Measurements from ENCODE around the gene PTK6. TPM values are rescaled to one million over a fixed set of nuclear protein-coding genes. Genes with fewer than 3 reads are reported as not detected.

The PTK6 gene
- total RNA-seq, 2 experiments from 2014 or later = 0.13 to 2.0 TPM

GRCh38 chr20:63502671-63503172, 34.5 kb downstream of the PTK6 start:
- peaks cover 14% of the 10 kb centered on the region for H3K4me1 ChIP-seq (ENCODE audit: insufficient read depth, low read length, poor library complexity, severe bottlenecking)
- no peak overlapping the region for H2AFZ ChIP-seq (ENCODE audit: low read length)
- peak overlapping the region; percentile 49; the same call in 1 of the 2 replicates for H3K4me2 ChIP-seq (ENCODE audit: low read length)
- BruUV-seq (replicated peaks) = no TSS peak
- no peaks in the 10 kb centered on the region for H3K9me2 ChIP-seq (ENCODE audit: insufficient read depth, low read length)
- TF ChIP-seq, protein P1, sequence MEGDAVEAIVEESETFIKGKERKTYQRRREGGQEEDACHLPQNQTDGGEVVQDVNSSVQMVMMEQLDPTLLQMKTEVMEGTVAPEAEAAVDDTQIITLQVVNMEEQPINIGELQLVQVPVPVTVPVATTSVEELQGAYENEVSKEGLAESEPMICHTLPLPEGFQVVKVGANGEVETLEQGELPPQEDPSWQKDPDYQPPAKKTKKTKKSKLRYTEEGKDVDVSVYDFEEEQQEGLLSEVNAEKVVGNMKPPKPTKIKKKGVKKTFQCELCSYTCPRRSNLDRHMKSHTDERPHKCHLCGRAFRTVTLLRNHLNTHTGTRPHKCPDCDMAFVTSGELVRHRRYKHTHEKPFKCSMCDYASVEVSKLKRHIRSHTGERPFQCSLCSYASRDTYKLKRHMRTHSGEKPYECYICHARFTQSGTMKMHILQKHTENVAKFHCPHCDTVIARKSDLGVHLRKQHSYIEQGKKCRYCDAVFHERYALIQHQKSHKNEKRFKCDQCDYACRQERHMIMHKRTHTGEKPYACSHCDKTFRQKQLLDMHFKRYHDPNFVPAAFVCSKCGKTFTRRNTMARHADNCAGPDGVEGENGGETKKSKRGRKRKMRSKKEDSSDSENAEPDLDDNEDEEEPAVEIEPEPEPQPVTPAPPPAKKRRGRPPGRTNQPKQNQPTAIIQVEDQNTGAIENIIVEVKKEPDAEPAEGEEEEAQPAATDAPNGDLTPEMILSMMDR (conservative IDR thresholded peaks at IDR 0.05; ENCODE audit: low read length) = no peak
- TF ChIP-seq EZH2phosphoT487 (IDR thresholded peaks at IDR 0.05; ENCODE audit: borderline replicate concordance, low read depth, low read length) = no peak
- POLR2A ChIA-PET = interaction anchor here (0.5 kb wide), 1 partner anchor 378 kb away, joined by 6 read pairs; no protein-coding TSS in a partner anchor
- intact Hi-C loops (cut with micrococcal nuclease; ENCODE audit: unreplicated experiment) = no loop called here
- no peaks in the 10 kb centered on the region for H4K20me1 ChIP-seq (ENCODE audit: insufficient read depth, low read length)
- no peaks in the 10 kb centered on the region for H3K36me3 ChIP-seq (ENCODE audit: insufficient read depth, low read length)
- no peaks in the 10 kb centered on the region for H3K9me3 ChIP-seq (ENCODE audit: low read length)
- no peaks in the 10 kb centered on the region for H3K79me2 ChIP-seq (ENCODE audit: insufficient read depth, low read depth, low read length)
- H3K27ac ChIP-seq (ENCODE audit: low read depth, low read length, poor library complexity, severe bottlenecking) = no peak overlapping the region
- CTCF ChIA-PET (ENCODE audit: unreplicated experiment) = no interaction called here
- DNase-seq (ENCODE audit: low spot score) = no peak
- no peak overlapping the region for H3K4me3 ChIP-seq (ENCODE audit: low read depth, low read length, poor library complexity, severe bottlenecking)

GRCh38 chr20:63501818-63502670, 35.1 kb downstream of the PTK6 start:
- Histone ChIP-seq H2AFZ (ENCODE audit: low read length) (peak overlapping the region; percentile 11; the same call in 1 of the 2 replicates), H3K4me1 (ENCODE audit: insufficient read depth, low read length, poor library complexity, severe bottlenecking) (peaks cover 14% of the 10 kb centered on the region), H3K9me3 (ENCODE audit: low read length) (no peaks in the 10 kb centered on the region), H3K4me2 (ENCODE audit: low read length) (peak overlapping the region; percentile 49), H3K27ac (ENCODE audit: low read depth, low read length, poor library complexity, severe bottlenecking) (no peak overlapping the region), H3K79me2 (ENCODE audit: insufficient read depth, low read depth, low read length) (no peaks in the 10 kb centered on the region), H3K4me3 (ENCODE audit: low read depth, low read length, poor library complexity, severe bottlenecking) (peak overlapping the region; percentile 37), H4K20me1 (ENCODE audit: insufficient read depth, low read length) (no peaks in the 10 kb centered on the region), H3K36me3 (ENCODE audit: insufficient read depth, low read length) (no peaks in the 10 kb centered on the region), H3K9me2 (ENCODE audit: insufficient read depth, low read length) (no peaks in the 10 kb centered on the region)
- ChIA-PET CTCF (ENCODE audit: unreplicated experiment) (interaction anchor here (0.5 to 0.7 kb wide), 2 partner anchors 140 to 327 kb away, joined by 3 to 7 read pairs; no protein-coding TSS in a partner anchor), POLR2A (interaction anchor here (0.5 kb wide), 1 partner anchor 379 kb away, joined by 6 read pairs; no protein-coding TSS in a partner anchor)
- intact Hi-C loops (cut with micrococcal nuclease; ENCODE audit: unreplicated experiment) = no loop called here
- BruUV-seq (replicated peaks) = no TSS peak
- TF ChIP-seq EZH2phosphoT487 (IDR thresholded peaks at IDR 0.05; ENCODE audit: borderline replicate concordance, low read depth, low read length) = no peak
- TF ChIP-seq, protein P1 (conservative IDR thresholded peaks at IDR 0.05; ENCODE audit: low read length) = no peak
- peak; percentile 70 for DNase-seq (ENCODE audit: low spot score)
